NCI-H82 treated with DMSO at 0.1 percent for 48 hours (cell line): ENCODE data around the gene OR2J3.
"Not testable (repeated sequence)": the region's sequence is repeated elsewhere in the genome, so short reads cannot be mapped to it uniquely, and the experiment has no call there.

Experiments
- DNase-seq: peaks from one replicate; lab custom pipeline; 2025; ENCODE audit not compliant: unreplicated experiment; lab: John Stamatoyannopoulos, UW

Gene OR2J3

GRCh38 chr6:29159922-29160321 lies 52.1 kb downstream of the OR2J3 start:
- DNase-seq = not testable (repeated sequence)
